ENCODE data around the gene RNF212B.
"Not testable (repeated sequence)": the region's sequence is repeated elsewhere in the genome, so short reads cannot be mapped to it uniquely, and the experiment has no call there.

RNF212B gene

GRCh38 chr14:23237772-23238594, at the start of gene RNF212B:
RNF212B (plus strand) TSS chr14:23237936; CDS start chr14:23240346, 2,410 bp downstream.
- Histone ChIP-seq H3K4me1 (ENCODE audit: control insufficient read depth, insufficient read depth, low read length) (peaks cover 5% of the 10 kb centered on the region), H3K4me3 (ENCODE audit: low read depth, low read length) (peak within 1 kb of the TSS; percentile 47), H3K36me3 (ENCODE audit: control insufficient read depth, insufficient read depth, low read length) (no peaks in the 10 kb centered on the region), H3K9me3 (ENCODE audit: control insufficient read depth, insufficient read depth, low read length) (no peaks in the 10 kb centered on the region), H3K9ac (ENCODE audit: low read depth, low read length) (0 out of 2 replicates have a peak within 1 kb of the TSS, but pooled peaks have one; percentile 22), H3K27me3 (ENCODE audit: control insufficient read depth, insufficient read depth, low read length) (no peaks in the 10 kb centered on the region; the same call in 1 of the 2 replicates), H3K27ac (ENCODE audit: low read depth, low read length) (peak within 1 kb of the TSS; percentile 63)

- no peak overlapping the region for H3K27ac ChIP-seq (ENCODE audit: low read depth, low read length)
- H3K36me3 ChIP-seq (ENCODE audit: control insufficient read depth, insufficient read depth, low read length): no peaks in the 10 kb centered on the region
- H3K4me3 ChIP-seq (ENCODE audit: low read depth, low read length): no peak overlapping the region
- H3K9ac ChIP-seq (ENCODE audit: low read depth, low read length): no peak overlapping the region
- H3K4me1 ChIP-seq (ENCODE audit: control insufficient read depth, insufficient read depth, low read length): peaks cover 3% of the 10 kb centered on the region; the same call in 1 of the 2 replicates
- no peaks in the 10 kb centered on the region for H3K9me3 ChIP-seq (ENCODE audit: control insufficient read depth, insufficient read depth, low read length)
- no peaks in the 10 kb centered on the region for H3K27me3 ChIP-seq (ENCODE audit: control insufficient read depth, insufficient read depth, low read length)
These were observed 44.3 kb upstream of the RNF212B start for GRCh38 chr14:23193432-23193831.

DNA sequence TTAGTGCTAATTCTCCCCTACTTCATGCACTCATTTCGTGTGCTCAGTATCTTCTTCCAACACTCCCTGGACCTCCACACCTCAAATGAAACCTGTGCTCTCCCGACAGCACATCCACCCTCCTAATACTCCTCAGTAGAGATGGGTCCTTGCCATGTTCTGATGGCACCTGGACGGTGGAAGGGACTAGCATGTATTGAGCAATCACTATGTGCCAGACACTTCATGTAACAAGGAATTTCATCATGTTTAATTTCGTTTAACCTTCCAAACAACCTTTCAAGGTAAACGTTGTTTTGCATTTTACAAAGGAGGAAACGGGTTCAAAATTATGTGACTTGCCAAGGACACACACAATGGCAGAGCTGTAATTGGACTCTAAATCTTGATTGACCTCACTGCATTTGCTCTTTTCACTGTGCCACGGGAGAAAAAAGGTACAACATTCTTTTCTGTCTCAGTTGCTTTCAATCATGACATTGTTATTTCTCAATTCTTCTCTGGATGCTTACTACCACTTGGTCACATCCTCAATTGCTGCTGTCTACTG, 42.1 kb upstream of the RNF212B start:
- Histone ChIP-seq H3K36me3 (ENCODE audit: control insufficient read depth, insufficient read depth, low read length) (no peaks in the 10 kb centered on the region), H3K4me3 (ENCODE audit: low read depth, low read length) (no peak overlapping the region), H3K27me3 (ENCODE audit: control insufficient read depth, insufficient read depth, low read length) (no peaks in the 10 kb centered on the region), H3K4me1 (ENCODE audit: control insufficient read depth, insufficient read depth, low read length) (peaks cover 14% of the 10 kb centered on the region), H3K9ac (ENCODE audit: low read depth, low read length) (no peak overlapping the region), H3K9me3 (ENCODE audit: control insufficient read depth, insufficient read depth, low read length) (no peaks in the 10 kb centered on the region), H3K27ac (ENCODE audit: low read depth, low read length) (no peak overlapping the region)

GRCh38 chr14:23196487-23196886, 41.2 kb upstream of the RNF212B start:
- H3K36me3 ChIP-seq (ENCODE audit: control insufficient read depth, insufficient read depth, low read length); H3K9me3 ChIP-seq (ENCODE audit: control insufficient read depth, insufficient read depth, low read length); H3K27me3 ChIP-seq (ENCODE audit: control insufficient read depth, insufficient read depth, low read length); H3K9ac ChIP-seq (ENCODE audit: low read depth, low read length); H3K27ac ChIP-seq (ENCODE audit: low read depth, low read length); H3K4me3 ChIP-seq (ENCODE audit: low read depth, low read length): not testable (repeated sequence)
- peaks cover 14% of the 10 kb centered on the region for H3K4me1 ChIP-seq (ENCODE audit: control insufficient read depth, insufficient read depth, low read length)

DNA sequence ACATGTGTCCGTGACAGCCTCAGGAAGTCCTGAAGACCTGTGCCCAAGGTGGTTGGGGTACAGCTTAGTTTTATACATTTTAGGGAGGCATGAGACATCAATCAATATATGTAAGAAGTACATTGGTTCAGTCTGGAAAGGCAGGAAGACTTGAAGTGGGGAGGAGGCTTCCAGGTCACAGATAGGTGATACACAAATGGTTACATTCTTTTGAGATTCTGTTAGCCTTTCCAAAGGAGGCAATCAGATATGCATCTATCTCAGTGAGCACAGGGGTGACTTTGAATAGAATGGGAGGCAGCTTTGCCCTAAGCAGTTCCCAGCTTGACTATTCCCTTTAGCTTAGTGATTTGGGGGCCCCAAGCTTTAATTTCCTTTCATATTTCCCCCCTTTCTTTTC, 38.6 kb upstream of the RNF212B start:
- H3K9ac ChIP-seq (ENCODE audit: low read depth, low read length); H3K27ac ChIP-seq (ENCODE audit: low read depth, low read length); H3K27me3 ChIP-seq (ENCODE audit: control insufficient read depth, insufficient read depth, low read length); H3K36me3 ChIP-seq (ENCODE audit: control insufficient read depth, insufficient read depth, low read length); H3K4me3 ChIP-seq (ENCODE audit: low read depth, low read length); H3K9me3 ChIP-seq (ENCODE audit: control insufficient read depth, insufficient read depth, low read length): not testable (repeated sequence)
- peaks cover 14% of the 10 kb centered on the region for H3K4me1 ChIP-seq (ENCODE audit: control insufficient read depth, insufficient read depth, low read length)

- H3K9me3 ChIP-seq (ENCODE audit: control insufficient read depth, insufficient read depth, low read length): no peaks in the 10 kb centered on the region
- no peak overlapping the region for H3K4me3 ChIP-seq (ENCODE audit: low read depth, low read length)
- no peaks in the 10 kb centered on the region for H3K36me3 ChIP-seq (ENCODE audit: control insufficient read depth, insufficient read depth, low read length)
- no peak overlapping the region for H3K9ac ChIP-seq (ENCODE audit: low read depth, low read length)
- no peaks in the 10 kb centered on the region for H3K27me3 ChIP-seq (ENCODE audit: control insufficient read depth, insufficient read depth, low read length)
- peaks cover 24% of the 10 kb centered on the region for H3K4me1 ChIP-seq (ENCODE audit: control insufficient read depth, insufficient read depth, low read length)
- no peak overlapping the region for H3K27ac ChIP-seq (ENCODE audit: low read depth, low read length)
These were observed 35.7 kb upstream of the RNF212B start for GRCh38 chr14:23202001-23202400.

- Histone ChIP-seq H3K9ac (ENCODE audit: low read depth, low read length) (peak overlapping the region; percentile 37), H3K4me3 (ENCODE audit: low read depth, low read length) (peak overlapping the region; percentile 51), H3K9me3 (ENCODE audit: control insufficient read depth, insufficient read depth, low read length) (no peaks in the 10 kb centered on the region), H3K27me3 (ENCODE audit: control insufficient read depth, insufficient read depth, low read length) (no peaks in the 10 kb centered on the region), H3K27ac (ENCODE audit: low read depth, low read length) (peak overlapping the region; percentile 81), H3K36me3 (ENCODE audit: control insufficient read depth, insufficient read depth, low read length) (no peaks in the 10 kb centered on the region), H3K4me1 (ENCODE audit: control insufficient read depth, insufficient read depth, low read length) (peaks cover 25% of the 10 kb centered on the region)
These were observed 31.2 kb upstream of the RNF212B start for GRCh38 chr14:23206422-23207145.

DNA sequence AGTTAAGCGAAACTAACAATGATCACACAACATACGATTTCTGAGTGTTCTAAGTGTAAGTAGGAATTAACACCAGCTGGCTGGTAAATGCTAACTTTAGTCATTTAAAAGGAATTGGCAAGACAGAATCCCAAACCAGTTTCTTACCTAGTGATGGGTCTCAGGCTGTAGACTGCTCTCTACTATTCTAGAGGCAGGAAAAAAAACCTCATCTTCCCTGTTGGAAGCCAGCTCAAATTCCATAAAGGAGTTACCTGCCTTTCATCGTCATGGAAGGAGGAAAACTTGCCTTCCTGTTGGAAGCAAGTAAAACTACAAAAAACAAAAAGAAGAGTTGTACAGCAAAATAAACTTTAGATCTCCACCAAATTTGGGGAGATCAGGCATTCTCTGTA, 30.6 kb upstream of the RNF212B start:
- Histone ChIP-seq H3K4me3 (ENCODE audit: low read depth, low read length) (peak overlapping the region; percentile 51), H3K27ac (ENCODE audit: low read depth, low read length) (peak overlapping the region; percentile 81), H3K27me3 (ENCODE audit: control insufficient read depth, insufficient read depth, low read length) (no peaks in the 10 kb centered on the region), H3K9ac (ENCODE audit: low read depth, low read length) (peak overlapping the region; percentile 37), H3K4me1 (ENCODE audit: control insufficient read depth, insufficient read depth, low read length) (peaks cover 25% of the 10 kb centered on the region), H3K9me3 (ENCODE audit: control insufficient read depth, insufficient read depth, low read length) (no peaks in the 10 kb centered on the region), H3K36me3 (ENCODE audit: control insufficient read depth, insufficient read depth, low read length) (no peaks in the 10 kb centered on the region)

DNA sequence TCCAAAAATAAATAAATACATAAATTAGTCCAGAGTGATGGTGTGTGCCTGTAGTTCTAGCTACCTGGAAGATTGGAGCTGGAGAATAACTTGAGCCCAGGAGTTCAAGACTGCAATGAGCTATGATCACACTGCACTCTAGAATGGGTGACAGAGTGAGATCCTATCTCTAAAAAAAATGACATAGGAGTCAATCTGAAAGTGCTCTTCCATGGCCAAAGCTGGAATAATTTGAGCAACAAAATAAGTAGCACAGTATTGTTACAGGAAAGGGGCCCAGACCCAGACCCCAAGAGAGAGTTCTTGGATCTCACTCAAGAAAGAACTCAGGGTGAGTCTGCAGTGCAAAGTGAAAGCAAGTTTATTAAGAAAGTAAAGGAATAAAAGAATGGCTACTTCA, 29.4 kb upstream of the RNF212B start:
- no peak overlapping the region for H3K4me3 ChIP-seq (ENCODE audit: low read depth, low read length)
- H3K36me3 ChIP-seq (ENCODE audit: control insufficient read depth, insufficient read depth, low read length): no peaks in the 10 kb centered on the region
- H3K27me3 ChIP-seq (ENCODE audit: control insufficient read depth, insufficient read depth, low read length): no peaks in the 10 kb centered on the region
- no peaks in the 10 kb centered on the region for H3K9me3 ChIP-seq (ENCODE audit: control insufficient read depth, insufficient read depth, low read length)
- H3K27ac ChIP-seq (ENCODE audit: low read depth, low read length): no peak overlapping the region
- H3K9ac ChIP-seq (ENCODE audit: low read depth, low read length): no peak overlapping the region
- peaks cover 25% of the 10 kb centered on the region for H3K4me1 ChIP-seq (ENCODE audit: control insufficient read depth, insufficient read depth, low read length)

GRCh38 chr14:23209651-23210423, 27.9 kb upstream of the RNF212B start:
- Histone ChIP-seq H3K36me3 (ENCODE audit: control insufficient read depth, insufficient read depth, low read length) (no peaks in the 10 kb centered on the region), H3K27ac (ENCODE audit: low read depth, low read length) (no peak overlapping the region), H3K27me3 (ENCODE audit: control insufficient read depth, insufficient read depth, low read length) (no peaks in the 10 kb centered on the region), H3K4me1 (ENCODE audit: control insufficient read depth, insufficient read depth, low read length) (peaks cover 25% of the 10 kb centered on the region), H3K4me3 (ENCODE audit: low read depth, low read length) (no peak overlapping the region), H3K9ac (ENCODE audit: low read depth, low read length) (no peak overlapping the region), H3K9me3 (ENCODE audit: control insufficient read depth, insufficient read depth, low read length) (no peaks in the 10 kb centered on the region)

Data from HUES48 (cell line).